ENCODE measurements around the gene NTSR1. TPM values are rescaled to one million over a fixed set of nuclear protein-coding genes. Genes with fewer than 3 reads are reported as not detected.

The NTSR1 gene
- total RNA-seq, 1 experiment from 2014 or later = 4.5 TPM

- H3K27me3 Mint-ChIP-seq (ENCODE audit: insufficient read depth, unreplicated experiment) = no peaks in the 10 kb centered on the region
- H3K4me3 Mint-ChIP-seq (ENCODE audit: unreplicated experiment) = no peak overlapping the region
- CTCF ChIA-PET = interaction anchor here (0.6 to 3.1 kb wide), 4 partner anchors 8 to 229 kb away, joined by 3 to 12 read pairs (median 3); no protein-coding TSS in a partner anchor
- H3K27ac Mint-ChIP-seq (ENCODE audit: low read depth, unreplicated experiment) = no peak overlapping the region
- TF ChIP-seq CTCF (IDR thresholded peaks at IDR 0.05; ENCODE audit: unreplicated experiment) = no peak
- no peak for DNase-seq (ENCODE audit: unreplicated experiment)
- BruUV-seq (replicated peaks) = no TSS peak
- no peaks in the 10 kb centered on the region for H3K9me3 Mint-ChIP-seq (ENCODE audit: unreplicated experiment)
- H3K4me1 Mint-ChIP-seq (ENCODE audit: insufficient read depth, unreplicated experiment) = peaks cover 14% of the 10 kb centered on the region
- intact Hi-C loops (cut with micrococcal nuclease) = no loop called here
- POLR2A ChIA-PET = interaction anchor here (0.7 to 1.5 kb wide), 3 partner anchors 12 to 132 kb away, joined by 3 to 5 read pairs (median 3); partner anchors contain the start of gene MRGBP
- peaks cover 27% of the 10 kb centered on the region for H3K36me3 Mint-ChIP-seq (ENCODE audit: insufficient read depth, unreplicated experiment)
Measured at GRCh38 chr20:62664019-62664971, 44.3 kb upstream of the NTSR1 start.

GRCh38 chr20:62665153-62665754, 43.4 kb upstream of the NTSR1 start:
- no peak for TF ChIP-seq CTCF (IDR thresholded peaks at IDR 0.05; ENCODE audit: unreplicated experiment)
- H3K4me1 Mint-ChIP-seq (ENCODE audit: insufficient read depth, unreplicated experiment) = peaks cover 14% of the 10 kb centered on the region
- no peaks in the 10 kb centered on the region for H3K9me3 Mint-ChIP-seq (ENCODE audit: unreplicated experiment)
- H3K27me3 Mint-ChIP-seq (ENCODE audit: insufficient read depth, unreplicated experiment) = no peaks in the 10 kb centered on the region
- no TSS peak for BruUV-seq (replicated peaks)
- H3K4me3 Mint-ChIP-seq (ENCODE audit: unreplicated experiment) = no peak overlapping the region
- DNase-seq (ENCODE audit: unreplicated experiment) = no peak
- POLR2A ChIA-PET = interaction anchor here (0.6 to 1.5 kb wide), 2 partner anchors 13 to 92 kb away, joined by 3 to 5 read pairs; no protein-coding TSS in a partner anchor
- CTCF ChIA-PET = interaction anchor here (0.6 to 3.1 kb wide), 4 partner anchors 10 to 126 kb away, joined by 3 to 12 read pairs (median 4); no protein-coding TSS in a partner anchor
- intact Hi-C loops (cut with micrococcal nuclease) = loop anchor here (5.0 kb wide), 1 partner anchor 142 kb away; no protein-coding TSS in a partner anchor
- no peak overlapping the region for H3K27ac Mint-ChIP-seq (ENCODE audit: low read depth, unreplicated experiment)
- H3K36me3 Mint-ChIP-seq (ENCODE audit: insufficient read depth, unreplicated experiment) = peaks cover 36% of the 10 kb centered on the region

- ChIA-PET CTCF (interaction anchor here (0.6 to 3.1 kb wide), 9 partner anchors 10 to 166 kb away, joined by 3 to 19 read pairs (median 4); no protein-coding TSS in a partner anchor), POLR2A (interaction anchor here (0.6 to 1.2 kb wide), 3 partner anchors 14 to 129 kb away, joined by 3 to 5 read pairs (median 4); no protein-coding TSS in a partner anchor)
- H3K36me3 Mint-ChIP-seq (ENCODE audit: insufficient read depth, unreplicated experiment) = peaks cover 39% of the 10 kb centered on the region
- BruUV-seq (replicated peaks) = no TSS peak
- no peaks in the 10 kb centered on the region for H3K9me3 Mint-ChIP-seq (ENCODE audit: unreplicated experiment)
- intact Hi-C loops (cut with micrococcal nuclease) = loop anchor here (5.0 kb wide), 1 partner anchor 141 kb away; no protein-coding TSS in a partner anchor
- H3K4me3 Mint-ChIP-seq (ENCODE audit: unreplicated experiment) = no peak overlapping the region
- DNase-seq (ENCODE audit: unreplicated experiment) = no peak
- H3K27ac Mint-ChIP-seq (ENCODE audit: low read depth, unreplicated experiment) = no peak overlapping the region
- peaks cover 14% of the 10 kb centered on the region for H3K4me1 Mint-ChIP-seq (ENCODE audit: insufficient read depth, unreplicated experiment)
- TF ChIP-seq CTCF (IDR thresholded peaks at IDR 0.05; ENCODE audit: unreplicated experiment) = no peak
- no peaks in the 10 kb centered on the region for H3K27me3 Mint-ChIP-seq (ENCODE audit: insufficient read depth, unreplicated experiment)
Measured at GRCh38 chr20:62665826-62666735, 42.6 kb upstream of the NTSR1 start.

Data from MCF 10A (cell line).